Calu3 (cell line): ENCODE data around the gene HAUS3. TPM values are rescaled to one million over a fixed set of nuclear protein-coding genes. Genes with fewer than 3 reads are reported as not detected.

Source experiments
- BruUV-seq: library from RNA; stranded (reverse); fragments of 400-500 nt; replicated peaks from 2 replicates; lab custom pipeline; 2021; lab: Mats Ljungman, UMichigan
- CTCF ChIA-PET: fragments of 300-600 bp; sonication (Branson Sonifier 250); formaldehyde crosslinking; loops from one replicate; lab custom pipeline; 2022; ENCODE audit warnings: antibody characterized with exemption; lab: Charles Lee
- DNase-seq: peaks from one replicate; pipeline ENCODE4 v3.0.0; 2022
- H3K27ac Mint-ChIP-seq: one replicate; pipeline ENCODE4 v1.8.0; 2022; ENCODE audit warnings: mixed read lengths; ENCODE audit not compliant: unreplicated experiment
- H3K27me3 Mint-ChIP-seq: one replicate; pipeline ENCODE4 v1.8.0; 2022; ENCODE audit warnings: mixed read lengths; ENCODE audit not compliant: unreplicated experiment
- H3K36me3 Mint-ChIP-seq: one replicate; pipeline ENCODE4 v1.8.0; 2022; ENCODE audit warnings: mild to moderate bottlenecking, moderate library complexity, mixed read lengths; ENCODE audit not compliant: insufficient read depth, unreplicated experiment
- H3K4me1 Mint-ChIP-seq: one replicate; pipeline ENCODE4 v1.8.0; 2022; ENCODE audit warnings: mild to moderate bottlenecking, low read depth, mixed read lengths; ENCODE audit not compliant: unreplicated experiment
- H3K4me3 Mint-ChIP-seq: one replicate; pipeline ENCODE4 v1.8.0; 2022; ENCODE audit warnings: mild to moderate bottlenecking, low read depth, moderate library complexity, mixed read lengths; ENCODE audit not compliant: unreplicated experiment
- H3K9me3 Mint-ChIP-seq: one replicate; pipeline ENCODE4 v1.8.0; 2022; ENCODE audit warnings: low read depth, mixed read lengths; ENCODE audit not compliant: unreplicated experiment
- intact Hi-C: fragments of 100-400 bp; cut with micrococcal nuclease; formaldehyde crosslinking; loops from one replicate; pipeline ENCODE4 v1.10.0; 2022; ENCODE audit not compliant: unreplicated experiment
- total RNA-seq: library from RNA; stranded (reverse); gene quantifications from 2 replicates; pipeline ENCODE4 v1.2.3, GENCODE V29; 2022
- TF ChIP-seq, protein P1 (sequence below): fragments of 200-600 bp; IDR thresholded peaks from one replicate; pipeline ENCODE4 v1.8.0; 2022; ENCODE audit warnings: antibody characterized with exemption; ENCODE audit not compliant: unreplicated experiment

Gene HAUS3
- total RNA-seq, 1 experiment from 2014 or later, result 13.4 TPM

DNA sequence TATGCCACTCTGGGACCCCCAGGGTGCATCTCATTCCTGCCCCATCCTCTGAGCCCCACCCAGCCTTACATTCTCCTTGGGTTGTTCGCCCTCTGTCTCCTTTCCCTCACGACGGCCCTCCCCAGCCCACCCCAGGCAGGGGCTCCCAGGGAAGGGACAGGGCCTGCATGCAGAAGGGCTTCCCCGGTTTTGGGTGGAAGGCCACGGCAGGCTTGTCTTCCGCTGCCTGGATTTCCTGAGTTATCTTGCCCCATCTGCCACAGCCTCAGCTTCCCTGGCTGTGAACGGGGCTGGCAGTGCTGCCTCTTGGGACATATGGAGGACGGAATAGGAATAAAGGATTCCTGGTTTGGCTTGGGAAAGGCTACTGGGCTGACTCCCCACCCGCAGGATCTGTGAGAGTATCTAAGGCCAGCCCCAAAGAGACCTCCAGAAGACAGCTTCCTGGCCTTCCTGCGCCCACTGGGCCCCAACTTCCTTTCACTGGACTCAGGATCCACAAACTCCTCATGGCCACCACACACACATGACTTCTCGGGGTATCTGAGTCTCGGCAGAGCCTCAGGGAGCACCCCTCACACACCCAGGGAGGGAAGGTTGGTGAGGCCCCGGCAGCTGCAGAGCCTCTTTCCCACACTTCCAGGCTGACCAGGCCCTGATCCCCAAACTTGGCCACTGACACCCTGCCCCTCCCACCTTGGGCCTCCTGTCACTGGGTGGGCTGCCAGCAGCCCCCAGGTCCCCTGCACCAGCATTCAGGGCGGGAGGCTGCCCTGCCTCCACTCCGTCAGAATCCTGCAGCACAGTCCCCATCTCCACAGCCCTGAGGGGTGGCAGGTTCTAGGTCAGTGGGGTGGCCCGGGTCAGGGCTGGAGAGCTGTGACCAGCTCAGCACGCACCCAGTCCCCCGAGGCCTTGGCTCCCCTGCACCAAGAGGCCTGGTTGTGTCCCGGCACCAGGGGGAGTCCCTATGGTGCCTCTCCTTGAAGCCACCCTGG is 23.5 kb upstream of the HAUS3 start:
- Mint-ChIP-seq H3K27me3 (no peaks in the 10 kb centered on the region), H3K27ac (no peak overlapping the region), H3K4me3 (no peak overlapping the region), H3K36me3 (peaks cover 10% of the 10 kb centered on the region), H3K9me3 (no peaks in the 10 kb centered on the region), H3K4me1 (no peaks in the 10 kb centered on the region)
- BruUV-seq, result no TSS peak
- TF ChIP-seq, protein P1, sequence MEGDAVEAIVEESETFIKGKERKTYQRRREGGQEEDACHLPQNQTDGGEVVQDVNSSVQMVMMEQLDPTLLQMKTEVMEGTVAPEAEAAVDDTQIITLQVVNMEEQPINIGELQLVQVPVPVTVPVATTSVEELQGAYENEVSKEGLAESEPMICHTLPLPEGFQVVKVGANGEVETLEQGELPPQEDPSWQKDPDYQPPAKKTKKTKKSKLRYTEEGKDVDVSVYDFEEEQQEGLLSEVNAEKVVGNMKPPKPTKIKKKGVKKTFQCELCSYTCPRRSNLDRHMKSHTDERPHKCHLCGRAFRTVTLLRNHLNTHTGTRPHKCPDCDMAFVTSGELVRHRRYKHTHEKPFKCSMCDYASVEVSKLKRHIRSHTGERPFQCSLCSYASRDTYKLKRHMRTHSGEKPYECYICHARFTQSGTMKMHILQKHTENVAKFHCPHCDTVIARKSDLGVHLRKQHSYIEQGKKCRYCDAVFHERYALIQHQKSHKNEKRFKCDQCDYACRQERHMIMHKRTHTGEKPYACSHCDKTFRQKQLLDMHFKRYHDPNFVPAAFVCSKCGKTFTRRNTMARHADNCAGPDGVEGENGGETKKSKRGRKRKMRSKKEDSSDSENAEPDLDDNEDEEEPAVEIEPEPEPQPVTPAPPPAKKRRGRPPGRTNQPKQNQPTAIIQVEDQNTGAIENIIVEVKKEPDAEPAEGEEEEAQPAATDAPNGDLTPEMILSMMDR, result no peak
- intact Hi-C loops, result no loop called here
- CTCF ChIA-PET, result no interaction called here
- no peak for DNase-seq

DNA sequence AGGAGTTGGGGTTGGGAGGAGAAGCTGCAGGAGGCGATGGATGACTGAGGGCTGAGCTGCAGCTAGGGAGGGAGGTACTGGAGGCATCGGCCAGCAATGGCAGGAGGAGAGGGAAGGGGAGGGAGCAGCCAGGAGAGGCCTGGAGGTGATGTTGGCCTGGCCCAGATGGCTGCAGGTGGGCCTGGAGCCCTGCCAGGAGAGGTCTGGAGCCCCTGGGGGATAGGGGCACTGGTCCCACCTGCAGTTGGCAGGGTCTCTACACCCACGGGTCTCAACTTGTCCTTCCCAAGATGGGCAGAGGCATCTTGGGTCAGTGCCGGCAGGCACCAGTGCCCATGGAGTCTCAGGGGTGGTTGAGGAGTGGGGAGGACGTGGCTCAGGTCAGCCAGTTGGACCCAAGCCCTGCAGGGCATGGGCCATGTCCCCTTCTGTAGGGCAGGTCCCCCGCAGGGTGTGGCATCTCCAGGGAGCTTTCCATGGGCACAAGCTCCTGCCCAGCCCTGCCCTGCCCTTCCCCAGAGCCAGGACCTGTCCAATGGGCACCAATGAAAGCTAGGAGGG is 22.6 kb upstream of the HAUS3 start:
- Mint-ChIP-seq H3K9me3 (no peaks in the 10 kb centered on the region), H3K27me3 (no peaks in the 10 kb centered on the region), H3K4me1 (no peaks in the 10 kb centered on the region), H3K36me3 (peaks cover 10% of the 10 kb centered on the region), H3K27ac (no peak overlapping the region), H3K4me3 (no peak overlapping the region)
- no peak for DNase-seq
- CTCF ChIA-PET, result no interaction called here
- BruUV-seq, result no TSS peak
- TF ChIP-seq, protein P1, result no peak
- intact Hi-C loops, result no loop called here

DNA sequence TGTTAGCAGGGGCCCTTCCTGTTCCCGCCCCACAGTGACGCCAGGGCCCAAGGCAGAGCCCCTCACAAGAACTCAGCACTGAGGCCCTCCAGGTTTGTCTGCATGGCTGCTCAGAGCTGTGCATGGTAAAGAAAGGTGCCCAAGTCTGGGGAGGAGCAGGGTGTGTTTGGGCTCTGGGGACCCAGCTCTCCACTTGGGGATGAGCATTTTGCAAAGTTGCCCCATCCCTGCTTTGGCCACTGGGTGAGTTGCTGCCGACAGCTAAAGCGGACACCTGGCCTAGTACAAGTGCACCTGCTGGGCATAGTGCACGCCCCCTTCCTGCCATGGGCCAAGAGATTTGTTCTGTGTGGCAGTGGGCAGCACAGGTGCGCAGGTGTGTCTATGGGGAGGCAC is 22.0 kb upstream of the HAUS3 start:
- H3K27ac Mint-ChIP-seq, result no peak overlapping the region
- peaks cover 10% of the 10 kb centered on the region for H3K36me3 Mint-ChIP-seq
- H3K27me3 Mint-ChIP-seq, result no peaks in the 10 kb centered on the region
- H3K9me3 Mint-ChIP-seq, result no peaks in the 10 kb centered on the region
- TF ChIP-seq, protein P1, result no peak
- BruUV-seq, result no TSS peak
- no peak overlapping the region for H3K4me3 Mint-ChIP-seq
- intact Hi-C loops, result no loop called here
- H3K4me1 Mint-ChIP-seq, result no peaks in the 10 kb centered on the region
- DNase-seq, result no peak
- CTCF ChIA-PET, result interaction anchor here (0.6 kb wide), 1 partner anchor 272 kb away, joined by 3 read pairs; no protein-coding TSS in a partner anchor

DNA sequence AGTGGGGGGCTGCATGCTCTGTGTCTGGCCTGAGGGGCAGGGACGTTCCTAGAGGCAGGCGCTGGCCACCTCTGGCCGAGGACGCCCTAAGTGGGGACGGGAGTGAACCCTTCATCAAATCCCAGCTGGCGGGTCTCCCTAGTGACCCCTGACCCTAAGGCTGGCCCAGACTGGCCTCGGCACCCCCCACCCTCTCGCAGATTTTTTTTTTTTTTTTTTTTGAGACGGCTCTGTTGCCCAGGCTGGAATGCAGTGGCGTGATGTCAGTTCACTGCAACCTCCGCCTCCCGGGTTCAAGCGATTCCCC is 21.0 kb upstream of the HAUS3 start:
- Mint-ChIP-seq H3K4me1 (no peaks in the 10 kb centered on the region), H3K4me3 (peak overlapping the region; percentile 62), H3K9me3 (no peaks in the 10 kb centered on the region), H3K36me3 (peaks cover 10% of the 10 kb centered on the region), H3K27ac (no peak overlapping the region), H3K27me3 (no peaks in the 10 kb centered on the region)
- intact Hi-C loops, result no loop called here
- BruUV-seq, result no TSS peak
- DNase-seq, result no peak
- CTCF ChIA-PET, result no interaction called here
- TF ChIP-seq, protein P1, result no peak
